HepG2 (cell line): Measurements from ENCODE around the gene CCDC6. TPM values are rescaled to one million over a fixed set of nuclear protein-coding genes. Genes with fewer than 3 reads are reported as not detected.
"Not testable (repeated sequence)": the region's sequence is repeated elsewhere in the genome, so short reads cannot be mapped to it uniquely, and the experiment has no call there.

ENCODE experiments used
- ATAC-seq: fragments of 200-7000 bp; cut with Tn5 transposase; 3 replicates; pipeline ENCODE4 v1.9.1; 2020; ENCODE audit warnings: mild to moderate bottlenecking, moderate library complexity
- BruUV-seq: library from RNA; stranded (reverse); fragments of 400-500 nt; replicated peaks from 2 replicates; lab custom pipeline; 2021; lab: Mats Ljungman, UMichigan
- CTCF ChIA-PET: fragments of 300-600 bp; formaldehyde crosslinking; extraction: SDS; loops from one replicate; lab custom pipeline; 2021; ENCODE audit warnings: low total read pairs, inconsistent platforms, low intra/inter-chr PET ratio; lab: Yijun Ruan, JAX
- POLR2A ChIA-PET: fragments of 350-600 bp; sonication (Branson Sonifier 250); formaldehyde crosslinking; loops from one replicate; lab custom pipeline; 2020; ENCODE audit warnings: antibody characterized with exemption, inconsistent platforms; lab: Yijun Ruan, JAX
- DNase-seq: peaks from one replicate; pipeline ENCODE4 v3.0.0-alpha.2; 2015; ENCODE audit warnings: low spot score
- FAIRE-seq: peaks from 3 replicates; lab custom pipeline; 2011; peaks lifted over from hg19 to GRCh38; lab: Jason Lieb, UNC
- H2AFZ ChIP-seq: one replicate; pipeline ENCODE4 v1.6.1; 2011; ENCODE audit warnings: low read length, inconsistent platforms
- H3K27ac ChIP-seq: fragments of 300-600 bp; 3 replicates; pipeline ENCODE4 v1.8.0; 2011; ENCODE audit warnings: mixed run types, mild to moderate bottlenecking, mixed read lengths, low read length, inconsistent platforms; ENCODE audit not compliant: insufficient read depth; ENCODE audit errors: extremely low read length
- H3K27me3 ChIP-seq, 2 experiments: fragments of 200-600 bp in 1 of 2; 2 replicates in 1 of 2; 3 replicates in 1 of 2; pipeline versions ENCODE4 v1.6.0 to v1.8.0; 2011; ENCODE audit warnings: low read length in 2 of 2, mild to moderate bottlenecking in 2 of 2, moderate library complexity in 2 of 2, inconsistent platforms in 1 of 2; ENCODE audit not compliant: insufficient read depth in 2 of 2, control insufficient read depth in 1 of 2
- H3K36me3 ChIP-seq, 2 experiments: fragments of 200-600 bp in 1 of 2; replicated peaks in 1 of 2; 2 replicates in 1 of 2; 3 replicates in 1 of 2; pipeline versions ENCODE4 v1.5.1 to v1.8.0; 2011; ENCODE audit warnings: low read length in 2 of 2, inconsistent platforms in 1 of 2; ENCODE audit not compliant: insufficient read depth in 2 of 2, control insufficient read depth in 1 of 2
- H3K4me1 ChIP-seq: 2 replicates; pipeline ENCODE4 v1.5.1; 2012; ENCODE audit warnings: low read length, inconsistent platforms; ENCODE audit not compliant: insufficient read depth
- H3K4me2 ChIP-seq: 2 replicates; pipeline ENCODE4 v1.6.0; 2011; ENCODE audit warnings: low read depth, low read length, inconsistent platforms
- H3K4me3 ChIP-seq, 3 experiments: fragments of 200-600 bp in 1 of 3; sonication (generic), shearing (Covaris generic) in 1 of 3; replicated peaks in 1 of 3; 2 replicates each; pipeline ENCODE4 v1.5.1; 2011 to 2016; ENCODE audit warnings: low read length in 3 of 3, inconsistent platforms in 2 of 3, low read depth in 2 of 3, mild to moderate bottlenecking in 2 of 3, control low read depth in 1 of 3, mixed read lengths in 1 of 3; ENCODE audit not compliant: insufficient read depth in 1 of 3
- H3K79me2 ChIP-seq: one replicate; pipeline ENCODE4 v1.6.1; 2011; ENCODE audit warnings: low read length, inconsistent platforms; ENCODE audit not compliant: insufficient read depth
- H3K9ac ChIP-seq: 2 replicates; pipeline ENCODE4 v1.6.0; 2011; ENCODE audit warnings: mild to moderate bottlenecking, low read depth, low read length, inconsistent platforms; ENCODE audit not compliant: insufficient read depth
- H3K9me3 ChIP-seq: 2 replicates; pipeline ENCODE4 v1.5.1; 2012; ENCODE audit warnings: mild to moderate bottlenecking, low read length
- H4K20me1 ChIP-seq: 2 replicates; pipeline ENCODE4 v1.6.0; 2011; ENCODE audit warnings: inconsistent platforms, mild to moderate bottlenecking, low read length, moderate library complexity; ENCODE audit not compliant: insufficient read depth
- ATF3 ChIP-seq: sonication (generic); formaldehyde crosslinking; IDR thresholded peaks from 2 replicates; pipeline ENCODE4 v1.4.0; 2020; ENCODE audit warnings: missing genetic modification reagents
- GATAD2A ChIP-seq: IDR thresholded peaks from 2 replicates; pipeline ENCODE4 v1.6.1; 2016
- KLF9 ChIP-seq: IDR thresholded peaks from 2 replicates; pipeline ENCODE4 v1.6.1; 2016; ENCODE audit warnings: low read depth
- MED13 ChIP-seq: sonication (generic); formaldehyde crosslinking; IDR thresholded peaks from 2 replicates; pipeline ENCODE4 v1.5.0; 2020; ENCODE audit warnings: missing genetic modification reagents
- RBM22 ChIP-seq: fragments of 200-400 bp; formaldehyde crosslinking; optimal IDR thresholded peaks from 2 replicates; pipeline ENCODE3; 2017; ENCODE audit warnings: mild to moderate bottlenecking, low read length, moderate library complexity
- TMF1 ChIP-seq: sonication (generic); formaldehyde crosslinking; IDR thresholded peaks from 2 replicates; pipeline ENCODE4 v1.8.1; 2022; ENCODE audit warnings: low read depth, missing genetic modification reagents
- ZBTB34 ChIP-seq: sonication (generic); formaldehyde crosslinking; IDR thresholded peaks from 2 replicates; pipeline ENCODE4 v1.8.0; 2022; ENCODE audit warnings: mild to moderate bottlenecking, missing genetic modification reagents
- ZC3H4 ChIP-seq: sonication (generic); formaldehyde crosslinking; IDR thresholded peaks from 2 replicates; pipeline ENCODE4 v1.4.0; 2020; ENCODE audit warnings: missing genetic modification reagents, borderline replicate concordance
- ZHX2 ChIP-seq, 2 experiments: sonication (generic) in 1 of 2; formaldehyde crosslinking in 1 of 2; IDR thresholded peaks; 2 replicates each; pipeline versions ENCODE4 v1.6.1 to v1.9.0; 2014 to 2022; ENCODE audit warnings: antibody characterized with exemption in 1 of 2, borderline replicate concordance in 1 of 2, inconsistent platforms in 1 of 2, low read depth in 1 of 2, missing genetic modification reagents in 1 of 2
- ZNF296 ChIP-seq: sonication (generic); formaldehyde crosslinking; conservative IDR thresholded peaks from 2 replicates; pipeline ENCODE4 v1.5.0; 2020; ENCODE audit warnings: mild to moderate bottlenecking, missing genetic modification reagents
- ZNF530 ChIP-seq: sonication (generic); formaldehyde crosslinking; IDR thresholded peaks from 2 replicates; pipeline ENCODE4 v1.5.0; 2020; ENCODE audit warnings: low read depth, mild to moderate bottlenecking, missing genetic modification reagents
- WGBS: methylation state at CpG from one replicate; pipeline ENCODE4 v1.1.6; 2017; ENCODE audit warnings: low lambda C conversion rate; 5-methylcytosine and 5-hydroxymethylcytosine counted together
- in situ Hi-C: cut with HindIII; loops from 2 replicates; pipeline ENCODE4 v1.10.0; 2017; ENCODE audit warnings: low pct_unique_long_range_greater_than_20kb; ENCODE audit not compliant: extremely low pct_ligation_motif_present
- intact Hi-C: fragments of 100-400 bp; cut with micrococcal nuclease; formaldehyde crosslinking; loops from one replicate; pipeline ENCODE4 v1.10.0; 2022; ENCODE audit not compliant: unreplicated experiment
- polyA plus RNA-seq, 8 experiments: library from polyadenylated mRNA; depleted of rRNA in 3 of 8; stranded (reverse) in 7 of 8; unstranded in 1 of 8; fragments of >200 nt; fragmentation: Illumina TruSeq in 4 of 8; extraction: Trizol in 4 of 8; gene quantifications; 2 replicates each; pipeline versions ENCODE4 v1.2.1 to v1.2.3, GENCODE V29; 2011 to 2016; ENCODE audit warnings: low read depth in 4 of 8, missing spikeins in 1 of 8, mixed read lengths in 1 of 8; ENCODE audit not compliant: insufficient read depth in 1 of 8
- total RNA-seq, 5 experiments: library from RNA; depleted of rRNA; stranded (reverse); fragments of >200 nt; fragmentation: Illumina TruSeq; extraction: Trizol; gene quantifications; 2 replicates each; pipeline ENCODE4 v1.2.3, GENCODE V29; 2016; ENCODE audit warnings: low read depth in 1 of 5

The CCDC6 gene
- total and polyA plus RNA-seq, 2 of the 13 experiments (the other 11 are each of a cell fraction or from before 2014, with no cell fraction given) = 17.9 to 18.3 TPM

- H3K9ac ChIP-seq, H2AFZ ChIP-seq, intact Hi-C loops, DNase-seq, H3K36me3 ChIP-seq, H3K27ac ChIP-seq, H3K4me2 ChIP-seq, CTCF ChIA-PET, H3K9me3 ChIP-seq, BruUV-seq, FAIRE-seq, H3K4me3 ChIP-seq, ATAC-seq, H4K20me1 ChIP-seq, H3K27me3 ChIP-seq, in situ Hi-C loops, POLR2A ChIA-PET: not testable (repeated sequence)
- Histone ChIP-seq H3K79me2 (peaks cover 61% of the 10 kb centered on the region), H3K4me1 (peaks cover 16% of the 10 kb centered on the region)
- 98% methylated on average over 8 of the region's 8 CpGs for WGBS
Measured at GRCh38 chr10:59884893-59885292, 21.5 kb downstream of the CCDC6 start.

- in situ Hi-C loops (no loop called here), intact Hi-C loops (no loop called here)
- Histone ChIP-seq H4K20me1 (no peaks in the 10 kb centered on the region; the same call in 1 of the 2 replicates), H3K79me2 (peaks cover 67% of the 10 kb centered on the region), H3K27ac (no peak overlapping the region), H3K36me3 (no peaks in the 10 kb centered on the region; a peak in 2 of 5 replicates), H3K27me3 (no peaks in the 10 kb centered on the region), H3K4me2 (no peak overlapping the region), H3K9me3 (no peaks in the 10 kb centered on the region), H2AFZ (no peak overlapping the region), H3K4me1 (peaks cover 15% of the 10 kb centered on the region), H3K4me3 (no peak overlapping the region), H3K9ac (no peak overlapping the region)
- no peak for ATAC-seq
- no peak for DNase-seq
- WGBS = 85% methylated on average over 6 of the region's 6 CpGs
- no TSS peak for BruUV-seq
- CTCF ChIA-PET = no interaction called here
- TF ChIP-seq RBM22 (no peak), KLF9 (no peak), ZHX2 (IDR thresholded peaks at IDR 0.05; ENCODE audit: low read depth) (no peak), ZHX2 (CRISPR knock-in tag; IDR thresholded peaks at IDR 0.05; ENCODE audit: borderline replicate concordance) (no peak), ZBTB34 (CRISPR knock-in tag) (no peak), ZC3H4 (CRISPR knock-in tag) (no peak), ATF3 (CRISPR knock-in tag) (no peak), MED13 (no peak), ZNF530 (CRISPR knock-in tag) (no peak), TMF1 (CRISPR knock-in tag) (no peak), ZNF296 (CRISPR knock-in tag) (no peak), GATAD2A (CRISPR knock-in tag) (no peak)
- POLR2A ChIA-PET = no interaction called here
- FAIRE-seq = no peak
Measured at GRCh38 chr10:59881640-59882039, 24.7 kb downstream of the CCDC6 start.
